IMR-90 (cell line): ENCODE measurements around the gene PAX8.

Source experiments
- BHLHE40 ChIP-seq: fragments of 150-350 bp; IDR thresholded peaks from 2 replicates; pipeline ENCODE4 v1.6.1; 2016; ENCODE audit warnings: mild to moderate bottlenecking, low read depth, low read length
- CEBPB ChIP-seq: IDR thresholded peaks from 2 replicates; pipeline ENCODE4 v1.6.1; 2012; ENCODE audit warnings: low read depth, low read length, improper control_type of control experiment
- FOS ChIP-seq: fragments of 150-350 bp; IDR thresholded peaks from 2 replicates; pipeline ENCODE4 v1.6.1; 2016; ENCODE audit warnings: low read depth, low read length
- MAFK ChIP-seq: IDR thresholded peaks from 2 replicates; pipeline ENCODE4 v1.6.1; 2012; ENCODE audit warnings: low read depth, low read length, improper control_type of control experiment
- MAZ ChIP-seq: IDR thresholded peaks from 2 replicates; pipeline ENCODE4 v1.6.1; 2012; ENCODE audit warnings: low read depth, mild to moderate bottlenecking, low read length, improper control_type of control experiment, moderate library complexity, borderline replicate concordance
- MXI1 ChIP-seq: IDR thresholded peaks from 2 replicates; pipeline ENCODE4 v1.6.1; 2012; ENCODE audit warnings: low read depth, mild to moderate bottlenecking, low read length, moderate library complexity, borderline replicate concordance
- POLR2A ChIP-seq: IDR thresholded peaks from 2 replicates; pipeline ENCODE4 v1.6.1; 2012; ENCODE audit warnings: mild to moderate bottlenecking, low read depth, low read length
- RAD21 ChIP-seq: IDR thresholded peaks from 2 replicates; pipeline ENCODE4 v1.6.1; 2012; ENCODE audit warnings: low read length, improper control_type of control experiment
- RCOR1 ChIP-seq: IDR thresholded peaks from 2 replicates; pipeline ENCODE4 v1.6.1; 2012; ENCODE audit warnings: mild to moderate bottlenecking, low read length, improper control_type of control experiment; ENCODE audit not compliant: insufficient replicate concordance
- RFX5 ChIP-seq: IDR thresholded peaks from 2 replicates; pipeline ENCODE4 v1.8.0; 2012; ENCODE audit warnings: low read depth, mild to moderate bottlenecking, low read length, moderate library complexity
- SMC3 ChIP-seq: fragments of 150-350 bp; IDR thresholded peaks from 2 replicates; pipeline ENCODE4 v1.6.1; 2016; ENCODE audit warnings: low read depth, mild to moderate bottlenecking, antibody characterized with exemption, low read length, moderate library complexity
- TF ChIP-seq, protein P1 (sequence below): conservative IDR thresholded peaks from 2 replicates; pipeline ENCODE4 v1.5.1; 2012; ENCODE audit warnings: mild to moderate bottlenecking, low read depth, low read length, improper control_type of control experiment
- TF ChIP-seq, protein P2 (sequence below): fragments of 150-350 bp; IDR thresholded peaks from 2 replicates; pipeline ENCODE4 v1.6.1; 2017; ENCODE audit warnings: mild to moderate bottlenecking, antibody characterized with exemption, low read length, low read depth
- TF ChIP-seq, protein P3 (sequence below): fragments of 150-350 bp; IDR thresholded peaks from 2 replicates; pipeline ENCODE4 v1.6.1; 2016; ENCODE audit warnings: low read depth, mild to moderate bottlenecking, low read length, moderate library complexity, borderline replicate concordance

DNA sequence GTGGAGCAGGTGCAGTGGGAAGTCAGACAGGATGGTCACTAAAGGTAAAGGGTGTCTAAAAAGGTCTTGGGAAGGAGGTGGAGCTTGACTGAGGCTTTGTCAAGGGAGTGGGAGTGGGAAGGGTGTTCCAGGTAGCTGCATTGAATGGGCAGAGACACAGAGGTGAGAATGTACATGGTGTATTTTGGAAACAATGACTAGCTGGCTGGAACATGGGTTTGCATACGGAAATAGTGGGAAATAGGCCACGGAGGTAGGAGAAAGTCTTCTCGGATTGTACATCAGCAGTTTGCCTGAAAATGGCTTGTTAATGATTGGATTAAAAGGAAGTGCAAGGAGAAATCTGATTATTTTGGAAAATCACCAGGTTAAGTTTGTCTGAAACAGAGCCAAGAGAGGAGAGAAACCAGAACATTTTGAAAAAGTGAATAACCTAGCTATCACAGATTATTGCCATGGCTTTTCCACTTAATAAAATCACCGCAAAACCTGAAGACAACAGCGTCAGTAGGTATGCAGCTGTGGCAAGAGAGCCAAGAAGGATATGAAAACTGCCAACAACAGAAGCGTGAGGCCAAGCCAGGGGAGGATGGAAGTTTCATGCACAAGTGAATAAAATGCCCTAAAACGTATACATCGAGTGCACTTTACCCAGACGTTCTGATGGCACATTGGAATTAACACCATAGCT lies 13.9 kb downstream of the PAX8 start:
- TF ChIP-seq POLR2A (no peak), FOS (no peak), RCOR1 (no peak), BHLHE40 (no peak), MXI1 (no peak), MAFK (no peak), SMC3 (no peak), MAZ (no peak), CEBPB (no peak), RFX5 (no peak), RAD21 (no peak)
- TF ChIP-seq, protein P1, sequence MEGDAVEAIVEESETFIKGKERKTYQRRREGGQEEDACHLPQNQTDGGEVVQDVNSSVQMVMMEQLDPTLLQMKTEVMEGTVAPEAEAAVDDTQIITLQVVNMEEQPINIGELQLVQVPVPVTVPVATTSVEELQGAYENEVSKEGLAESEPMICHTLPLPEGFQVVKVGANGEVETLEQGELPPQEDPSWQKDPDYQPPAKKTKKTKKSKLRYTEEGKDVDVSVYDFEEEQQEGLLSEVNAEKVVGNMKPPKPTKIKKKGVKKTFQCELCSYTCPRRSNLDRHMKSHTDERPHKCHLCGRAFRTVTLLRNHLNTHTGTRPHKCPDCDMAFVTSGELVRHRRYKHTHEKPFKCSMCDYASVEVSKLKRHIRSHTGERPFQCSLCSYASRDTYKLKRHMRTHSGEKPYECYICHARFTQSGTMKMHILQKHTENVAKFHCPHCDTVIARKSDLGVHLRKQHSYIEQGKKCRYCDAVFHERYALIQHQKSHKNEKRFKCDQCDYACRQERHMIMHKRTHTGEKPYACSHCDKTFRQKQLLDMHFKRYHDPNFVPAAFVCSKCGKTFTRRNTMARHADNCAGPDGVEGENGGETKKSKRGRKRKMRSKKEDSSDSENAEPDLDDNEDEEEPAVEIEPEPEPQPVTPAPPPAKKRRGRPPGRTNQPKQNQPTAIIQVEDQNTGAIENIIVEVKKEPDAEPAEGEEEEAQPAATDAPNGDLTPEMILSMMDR: no peak
- TF ChIP-seq, protein P2, sequence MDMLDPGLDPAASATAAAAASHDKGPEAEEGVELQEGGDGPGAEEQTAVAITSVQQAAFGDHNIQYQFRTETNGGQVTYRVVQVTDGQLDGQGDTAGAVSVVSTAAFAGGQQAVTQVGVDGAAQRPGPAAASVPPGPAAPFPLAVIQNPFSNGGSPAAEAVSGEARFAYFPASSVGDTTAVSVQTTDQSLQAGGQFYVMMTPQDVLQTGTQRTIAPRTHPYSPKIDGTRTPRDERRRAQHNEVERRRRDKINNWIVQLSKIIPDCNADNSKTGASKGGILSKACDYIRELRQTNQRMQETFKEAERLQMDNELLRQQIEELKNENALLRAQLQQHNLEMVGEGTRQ: no peak
- TF ChIP-seq, protein P3, sequence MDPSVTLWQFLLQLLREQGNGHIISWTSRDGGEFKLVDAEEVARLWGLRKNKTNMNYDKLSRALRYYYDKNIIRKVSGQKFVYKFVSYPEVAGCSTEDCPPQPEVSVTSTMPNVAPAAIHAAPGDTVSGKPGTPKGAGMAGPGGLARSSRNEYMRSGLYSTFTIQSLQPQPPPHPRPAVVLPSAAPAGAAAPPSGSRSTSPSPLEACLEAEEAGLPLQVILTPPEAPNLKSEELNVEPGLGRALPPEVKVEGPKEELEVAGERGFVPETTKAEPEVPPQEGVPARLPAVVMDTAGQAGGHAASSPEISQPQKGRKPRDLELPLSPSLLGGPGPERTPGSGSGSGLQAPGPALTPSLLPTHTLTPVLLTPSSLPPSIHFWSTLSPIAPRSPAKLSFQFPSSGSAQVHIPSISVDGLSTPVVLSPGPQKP: no peak
